GM18517 (cell line): Measurements from ENCODE around the gene ADPRHL1.
"Not testable (repeated sequence)": the region's sequence is repeated elsewhere in the genome, so short reads cannot be mapped to it uniquely, and the experiment has no call there.

Source experiments
- ATAC-seq: cut with Tn5 transposase; IDR thresholded peaks from one replicate; pipeline ENCODE4 v1.9.1; 2021; ENCODE audit warnings: mild to moderate bottlenecking, moderate library complexity; ENCODE audit not compliant: unreplicated experiment

The ADPRHL1 gene

GRCh38 chr13:113456116-113456702 lies 2.9 kb upstream of the ADPRHL1 start:
- ATAC-seq, result no peak

GRCh38 chr13:113455384-113455783 lies 2.1 kb upstream of the ADPRHL1 start:
- ATAC-seq, result no peak

- ATAC-seq, result no peak
Measured at GRCh38 chr13:113454936-113455335, 1.6 kb upstream of the ADPRHL1 start.

GRCh38 chr13:113452466-113452865 lies 822 bp downstream of the ADPRHL1 start:
- ATAC-seq, result no peak

- no peak for ATAC-seq
Measured at GRCh38 chr13:113451951-113452421, 1.3 kb downstream of the ADPRHL1 start.

GRCh38 chr13:113450861-113451620 lies 2.2 kb downstream of the ADPRHL1 start:
- not testable (repeated sequence) for ATAC-seq

- ATAC-seq, result not testable (repeated sequence)
Measured at GRCh38 chr13:113450348-113450744, 2.9 kb downstream of the ADPRHL1 start.

GRCh38 chr13:113449693-113450347 lies 3.5 kb downstream of the ADPRHL1 start:
- no peak for ATAC-seq

- ATAC-seq, result no peak
Measured at GRCh38 chr13:113448885-113449692, 4.2 kb downstream of the ADPRHL1 start.

- ATAC-seq, result no peak
Measured at GRCh38 chr13:113448545-113448884, 4.8 kb downstream of the ADPRHL1 start.

- no peak for ATAC-seq
Measured at GRCh38 chr13:113447596-113447995, 5.7 kb downstream of the ADPRHL1 start.

- ATAC-seq, result no peak
Measured at GRCh38 chr13:113446488-113446854, 6.8 kb downstream of the ADPRHL1 start.

- ATAC-seq, result no peak
Measured at GRCh38 chr13:113445791-113446487, 7.3 kb downstream of the ADPRHL1 start.

- ATAC-seq, result no peak
Measured at GRCh38 chr13:113443991-113444390, 9.3 kb downstream of the ADPRHL1 start.

GRCh38 chr13:113442985-113443362 lies 10.3 kb downstream of the ADPRHL1 start:
- no peak for ATAC-seq

- no peak for ATAC-seq
Measured at GRCh38 chr13:113442354-113442984, 10.8 kb downstream of the ADPRHL1 start.

- ATAC-seq, result no peak
Measured at GRCh38 chr13:113441661-113442060, 11.6 kb downstream of the ADPRHL1 start.

GRCh38 chr13:113437408-113438010 lies 15.8 kb downstream of the ADPRHL1 start:
- no peak for ATAC-seq

GRCh38 chr13:113436866-113437265 lies 16.4 kb downstream of the ADPRHL1 start:
- ATAC-seq, result not testable (repeated sequence)

- ATAC-seq, result not testable (repeated sequence)
Measured at GRCh38 chr13:113435907-113436306, 17.4 kb downstream of the ADPRHL1 start.
